GM18511 (cell line): ENCODE data around the gene VDAC2.
A peak's percentile ranks its signal among the peaks of the same experiment; 100 is the strongest.

Experiments used
- ATAC-seq: cut with Tn5 transposase; IDR thresholded peaks from one replicate; pipeline ENCODE4 v1.9.1; 2021; ENCODE audit warnings: mild to moderate bottlenecking, moderate library complexity; ENCODE audit not compliant: unreplicated experiment

Gene VDAC2

DNA sequence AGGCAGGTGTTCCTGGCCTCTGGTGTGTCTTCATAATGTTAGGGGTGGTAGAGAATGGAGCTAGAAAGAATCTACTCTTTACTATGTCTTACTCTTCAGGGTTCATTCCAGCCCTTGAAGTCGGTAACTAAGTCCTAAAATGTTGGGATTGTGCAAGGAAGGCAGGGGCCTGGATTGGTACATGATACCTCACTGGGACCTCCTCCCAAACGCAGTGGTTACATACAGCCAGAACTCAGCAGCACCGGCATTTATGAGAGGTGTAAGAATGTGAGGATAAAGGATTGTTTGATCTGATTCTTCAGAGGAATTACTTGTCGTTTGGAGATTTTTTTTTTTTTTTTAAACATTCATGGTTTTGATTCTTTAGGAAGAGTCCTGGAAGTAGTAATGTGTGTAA lies 18.2 kb downstream of the VDAC2 start:
- no peak for ATAC-seq

DNA sequence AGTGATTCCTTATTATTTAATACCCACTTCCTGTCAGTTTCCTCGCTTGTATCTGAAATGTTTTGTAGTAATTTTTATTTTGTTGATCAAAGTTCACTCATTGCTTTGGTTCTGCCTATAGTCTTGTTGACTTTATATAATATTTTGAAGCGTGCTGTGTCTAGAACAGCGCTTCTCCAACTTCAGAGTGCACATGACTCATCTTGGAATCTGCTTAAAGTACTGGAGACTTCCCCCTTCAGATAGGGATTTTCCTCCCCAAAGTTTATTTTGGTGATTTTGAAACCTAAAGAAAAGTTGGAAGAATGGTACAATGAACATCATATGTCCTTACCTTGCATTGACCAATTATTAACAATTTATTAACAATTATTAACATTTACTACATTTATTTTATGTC lies 19.4 kb downstream of the VDAC2 start:
- ATAC-seq: no peak

DNA sequence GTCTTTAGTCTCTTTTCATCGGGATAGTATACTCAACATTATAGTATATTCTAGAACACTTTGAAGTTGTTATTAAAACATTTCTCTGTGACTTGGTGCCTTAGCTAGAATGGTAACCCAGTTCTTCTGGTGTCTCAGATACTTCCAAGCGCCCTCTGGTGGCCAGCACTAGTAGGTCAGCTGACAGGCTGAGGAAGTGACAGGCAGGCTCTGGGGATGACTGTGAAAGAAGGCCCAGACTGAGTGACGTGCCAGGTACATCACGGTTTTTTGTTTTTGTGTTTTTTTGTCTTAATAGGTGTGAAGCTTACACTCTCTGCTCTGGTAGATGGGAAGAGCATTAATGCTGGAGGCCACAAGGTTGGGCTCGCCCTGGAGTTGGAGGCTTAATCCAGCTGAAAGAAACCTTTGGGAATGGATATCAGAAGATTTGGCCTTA lies 20.0 kb downstream of the VDAC2 start:
- peak; percentile 37 for ATAC-seq

DNA sequence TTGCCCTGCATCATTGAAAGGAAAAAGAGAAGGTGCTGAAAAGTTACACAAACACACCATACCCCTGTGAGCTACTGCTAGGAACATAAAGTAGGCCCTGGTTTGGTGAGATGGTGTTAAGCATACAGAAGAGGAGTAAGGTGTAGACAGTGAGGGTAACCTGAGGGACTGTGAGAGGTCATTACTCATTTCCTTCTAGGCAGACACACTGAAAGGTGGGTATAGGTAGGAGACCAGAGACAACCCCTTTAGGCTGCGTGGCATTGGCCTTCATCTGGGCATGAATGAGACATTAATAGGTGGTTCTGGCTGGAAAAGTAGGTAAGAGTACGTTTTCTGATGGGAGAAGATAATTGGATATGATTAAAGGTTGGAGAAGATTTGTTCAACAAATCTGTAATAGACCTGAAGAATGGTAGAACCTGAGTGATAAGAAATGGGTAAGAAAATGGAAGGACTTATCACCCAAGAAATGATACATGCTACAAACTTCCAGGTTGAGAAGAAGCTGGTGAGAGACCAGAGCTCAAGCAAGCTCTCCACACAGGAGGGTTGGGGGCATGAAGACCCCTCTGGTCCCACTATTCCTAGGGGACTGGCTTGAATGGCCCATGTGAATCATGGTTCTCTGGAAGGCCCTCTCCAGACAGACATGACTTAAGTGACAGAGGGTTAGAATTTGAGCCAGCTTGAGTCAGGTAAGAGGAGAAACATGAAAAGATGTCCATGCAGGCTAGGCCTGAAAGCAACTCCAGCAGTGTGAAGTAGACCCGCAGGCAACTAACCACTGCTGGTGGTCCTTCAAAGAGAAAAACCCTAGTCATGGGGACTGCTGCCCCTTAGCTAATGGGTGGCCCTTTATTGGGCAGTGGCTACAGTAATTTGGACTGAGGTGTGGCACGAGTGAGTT lies 21.3 kb downstream of the VDAC2 start:
- no peak for ATAC-seq

DNA sequence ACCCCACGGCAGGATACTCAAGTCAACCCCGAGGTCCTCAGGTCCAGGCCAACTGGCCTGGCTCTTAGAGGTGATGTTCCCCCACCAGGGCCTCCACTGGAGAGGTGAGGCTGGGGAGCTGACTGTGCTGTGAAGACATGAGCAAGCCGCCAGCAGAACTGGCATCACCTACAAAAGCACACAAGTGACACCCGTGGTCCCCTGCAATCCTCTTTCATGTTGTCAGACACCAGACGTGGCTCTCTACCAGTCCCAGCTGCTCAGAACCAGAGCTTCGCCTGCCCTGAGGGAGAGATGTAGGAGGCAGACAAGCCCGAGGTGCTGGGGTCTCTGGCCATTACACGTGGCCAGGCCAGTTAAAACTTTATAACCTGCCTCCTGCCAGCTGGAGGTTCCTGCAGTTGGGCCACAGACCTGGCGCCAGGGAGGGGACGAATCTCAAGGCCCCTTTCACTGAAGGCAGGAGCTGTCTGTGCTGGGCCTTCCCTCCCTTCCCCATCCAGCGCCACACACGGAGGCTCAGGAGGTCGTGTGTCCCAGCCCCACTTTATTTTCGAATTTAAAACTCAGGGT lies 22.9 kb downstream of the VDAC2 start:
- ATAC-seq: no peak

DNA sequence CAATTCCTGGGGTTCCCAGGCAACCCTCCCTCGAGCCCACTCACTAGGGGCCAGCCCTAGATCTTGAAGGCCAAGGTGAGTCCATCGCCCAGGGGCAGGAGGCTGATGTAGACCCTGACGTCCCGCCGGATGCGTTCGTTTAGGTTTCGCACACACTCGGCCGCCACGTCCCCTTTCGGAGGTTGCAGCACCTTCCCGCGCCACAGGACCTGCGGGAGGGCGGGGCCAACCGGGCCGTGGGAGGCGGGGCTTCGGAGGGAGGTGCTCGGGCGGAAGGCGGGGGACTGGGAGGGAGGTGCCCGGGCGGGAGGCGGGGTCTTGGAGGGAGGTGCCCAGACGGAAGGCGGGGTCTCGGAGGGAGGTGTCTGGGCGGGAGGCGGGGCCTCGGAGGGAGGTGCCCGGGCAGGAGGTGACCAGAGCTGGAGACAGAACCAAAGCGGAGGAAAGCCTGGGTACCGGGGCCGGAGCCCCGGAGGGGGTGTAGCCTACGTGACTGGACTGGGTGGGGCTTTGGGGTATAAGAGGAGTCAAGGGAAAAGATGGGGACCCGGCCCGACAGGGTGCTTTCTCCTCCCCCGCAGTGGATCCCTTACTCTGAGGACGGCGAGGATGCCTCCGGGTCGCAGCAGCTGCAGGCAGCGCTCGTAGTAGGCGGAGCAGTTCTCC lies 23.6 kb downstream of the VDAC2 start:
- ATAC-seq: peak; percentile 48

DNA sequence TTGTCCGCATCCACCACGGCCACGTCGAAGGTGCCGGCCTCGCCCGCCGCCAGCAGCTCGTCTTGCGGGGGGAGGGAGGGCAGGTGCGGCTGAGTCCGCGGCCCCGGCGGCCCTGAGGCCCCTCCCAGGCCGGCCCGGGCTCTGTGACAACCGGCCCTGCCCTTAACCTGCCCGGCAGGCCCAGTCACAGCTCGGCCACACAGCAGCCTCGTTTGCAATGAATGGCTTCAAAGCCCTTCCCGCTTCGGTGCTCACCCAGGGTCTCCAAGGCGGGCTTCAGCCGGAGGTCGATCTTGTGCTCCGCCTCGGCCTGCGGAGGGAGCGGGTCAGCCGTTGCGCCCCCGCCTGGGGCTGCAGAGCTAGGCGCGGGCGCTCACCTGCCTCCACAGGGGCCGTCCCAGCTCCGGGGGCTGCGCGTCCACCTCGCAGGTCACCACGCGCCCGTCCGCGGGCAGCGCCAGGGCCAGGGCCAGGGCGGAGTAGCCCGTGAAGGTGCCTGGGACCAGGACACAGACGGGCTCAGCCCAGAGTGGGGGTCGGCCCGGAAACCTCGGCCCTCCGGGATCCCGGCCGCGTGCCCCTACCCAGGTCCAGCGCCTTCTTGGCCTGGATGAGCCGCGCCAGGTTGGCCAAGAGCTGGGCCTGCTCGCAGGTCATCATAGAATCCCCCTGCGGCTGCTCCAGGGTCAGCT lies 24.2 kb downstream of the VDAC2 start:
- ATAC-seq: peak; percentile 15

DNA sequence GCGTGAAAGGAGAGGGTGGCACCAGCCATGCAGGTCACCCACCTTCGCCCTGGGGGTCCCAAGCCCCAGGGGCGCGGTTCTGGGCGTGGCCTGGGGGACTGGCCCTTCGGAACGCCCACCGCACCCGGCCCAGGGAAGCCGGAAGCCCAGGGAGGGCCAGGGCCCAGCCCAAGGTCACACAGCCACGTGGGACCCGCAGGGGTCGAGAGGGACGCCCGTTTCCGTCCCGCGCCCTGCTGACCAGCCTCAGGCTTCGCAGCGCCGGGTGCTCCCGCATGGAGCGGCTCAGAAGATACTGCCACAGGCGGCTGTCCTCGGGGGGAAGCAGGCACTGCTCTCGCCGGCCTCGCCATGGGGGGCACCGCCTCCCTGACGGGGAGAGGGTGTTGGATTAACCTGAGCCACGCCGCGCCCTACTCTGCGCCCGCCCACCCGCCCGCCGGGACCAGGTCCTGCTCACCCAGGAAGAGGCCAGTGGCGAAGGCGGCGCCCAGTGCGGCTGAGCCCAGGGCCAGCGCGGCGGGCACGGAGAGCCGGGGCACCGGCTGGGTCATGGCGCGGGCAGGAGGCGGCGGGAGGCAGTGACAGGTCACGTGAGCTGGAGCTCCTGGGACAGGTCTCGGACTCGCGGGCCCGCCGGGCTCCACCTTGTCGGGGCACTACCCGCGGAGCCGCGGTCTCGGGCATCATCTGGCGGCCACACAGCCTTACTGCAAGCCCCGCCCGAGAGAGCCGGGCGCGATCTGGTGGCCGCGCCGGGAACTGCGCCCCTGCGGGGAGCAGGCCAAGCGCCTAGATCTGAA lies 25.0 kb downstream of the VDAC2 start, which contains the start of gene COMTD1:
Gene COMTD1, minus strand, starts transcription at position 583 of the 803 bp plus-strand sequence. Its CDS starts 29 bp downstream, at position 554.
- ATAC-seq: peak; percentile 73

DNA sequence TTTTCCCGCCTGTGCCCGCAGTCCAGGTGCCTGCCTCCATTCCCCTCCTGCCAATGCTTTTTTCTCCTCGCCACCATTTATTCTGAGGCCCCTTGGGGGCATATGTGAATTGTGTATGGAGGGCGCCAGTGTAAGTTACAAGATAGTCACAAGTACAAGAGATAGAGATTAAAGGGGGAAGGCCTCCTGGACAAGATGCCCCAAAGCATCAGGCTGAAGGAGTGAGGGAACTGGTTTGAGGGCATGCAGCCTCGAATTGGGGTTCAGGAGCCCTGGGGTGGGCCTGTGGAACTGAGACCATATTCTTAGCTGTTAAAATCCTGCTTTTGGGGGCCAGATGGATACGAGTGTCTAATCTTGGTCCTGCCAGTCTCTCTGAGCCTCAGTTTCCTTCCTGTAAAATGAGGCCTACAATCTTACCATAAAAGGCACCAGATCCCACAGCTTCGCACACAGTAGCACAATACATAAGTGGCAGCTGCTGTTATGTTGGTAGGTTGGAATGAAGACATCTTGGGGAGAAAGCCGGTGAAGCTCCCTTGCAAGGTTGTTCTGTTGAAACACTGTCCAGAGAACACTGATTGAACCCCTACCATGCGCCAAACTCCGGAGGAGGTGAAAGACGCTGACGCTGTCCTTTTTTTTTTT lies 25.7 kb downstream of the VDAC2 start:
- ATAC-seq: peak; percentile 0

DNA sequence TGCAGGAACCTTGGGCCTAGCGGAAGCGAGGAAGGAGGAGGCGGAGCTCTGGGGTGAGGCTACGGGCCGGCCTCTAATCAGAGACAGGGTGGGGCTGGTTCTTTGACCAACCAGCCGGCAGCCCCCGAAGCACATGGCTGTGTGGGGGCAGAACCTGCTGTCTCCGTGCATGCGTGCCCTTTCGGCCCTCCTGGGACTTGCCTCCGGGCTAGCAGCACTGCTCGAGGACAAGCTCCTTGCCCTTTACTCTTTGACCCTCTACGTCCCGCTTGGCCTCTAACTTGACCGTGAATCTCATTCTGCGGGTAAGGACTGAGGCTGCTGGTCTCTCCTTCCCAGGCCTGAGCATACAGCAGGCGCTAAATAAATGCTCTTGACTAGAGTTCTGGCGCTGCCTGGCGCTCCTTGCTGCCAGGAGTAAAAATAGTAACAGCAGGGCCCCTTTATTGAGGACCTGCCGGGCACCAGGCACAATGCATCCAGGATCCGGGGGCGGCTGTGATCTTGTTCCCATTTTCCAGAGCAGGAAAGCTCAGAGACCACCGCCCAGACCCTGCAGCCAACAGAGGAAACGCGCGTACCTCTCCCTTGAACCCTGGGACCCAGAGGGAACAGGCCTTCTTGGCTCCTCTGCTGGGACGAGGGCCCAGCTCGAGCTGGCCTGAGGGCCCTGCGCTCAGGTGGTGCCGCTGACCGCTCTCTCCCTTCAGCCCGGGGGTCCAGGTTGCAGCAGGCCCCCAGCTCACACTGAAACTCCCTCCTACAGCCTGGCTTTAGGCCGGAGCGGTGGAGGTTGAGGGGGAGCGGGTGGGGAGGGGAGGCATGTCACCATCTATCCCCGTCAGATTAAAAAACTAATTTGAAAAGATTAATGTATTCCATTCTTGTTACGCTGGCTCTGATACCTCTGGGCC lies 27.8 kb downstream of the VDAC2 start:
- no peak for ATAC-seq

DNA sequence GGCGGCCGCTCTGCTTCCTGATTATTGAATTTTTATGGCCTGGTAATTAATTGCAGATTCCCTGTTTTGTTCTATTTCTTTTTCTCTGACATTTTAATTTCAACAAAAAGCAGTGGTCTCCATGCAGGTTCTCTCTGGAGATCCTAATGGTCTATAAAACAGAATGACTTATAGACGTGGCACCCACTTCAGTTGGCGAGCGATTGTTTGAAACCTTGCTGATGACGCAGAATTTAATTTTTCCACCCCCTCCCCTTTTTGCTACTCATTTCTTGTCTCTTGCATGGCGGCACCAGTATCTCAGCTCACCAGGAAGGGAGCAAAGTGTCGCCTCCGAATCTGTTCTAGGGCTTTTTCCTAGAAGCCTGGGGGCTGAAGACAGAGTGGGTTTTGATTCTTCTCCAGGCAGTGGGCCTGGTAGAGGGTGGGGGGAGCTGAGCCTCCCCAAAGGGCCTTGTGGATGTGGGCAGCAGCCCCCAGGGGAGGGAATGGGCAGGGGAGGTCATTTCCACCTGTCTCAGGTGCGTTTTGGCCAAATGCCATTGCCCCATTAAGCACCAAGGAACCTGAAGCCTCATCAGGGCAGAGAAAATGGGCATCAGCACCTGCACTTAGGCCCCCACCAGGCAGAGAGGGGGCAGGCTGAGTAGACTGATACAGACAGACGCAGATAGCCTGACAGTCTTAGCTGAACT lies 28.6 kb downstream of the VDAC2 start:
- no peak for ATAC-seq

DNA sequence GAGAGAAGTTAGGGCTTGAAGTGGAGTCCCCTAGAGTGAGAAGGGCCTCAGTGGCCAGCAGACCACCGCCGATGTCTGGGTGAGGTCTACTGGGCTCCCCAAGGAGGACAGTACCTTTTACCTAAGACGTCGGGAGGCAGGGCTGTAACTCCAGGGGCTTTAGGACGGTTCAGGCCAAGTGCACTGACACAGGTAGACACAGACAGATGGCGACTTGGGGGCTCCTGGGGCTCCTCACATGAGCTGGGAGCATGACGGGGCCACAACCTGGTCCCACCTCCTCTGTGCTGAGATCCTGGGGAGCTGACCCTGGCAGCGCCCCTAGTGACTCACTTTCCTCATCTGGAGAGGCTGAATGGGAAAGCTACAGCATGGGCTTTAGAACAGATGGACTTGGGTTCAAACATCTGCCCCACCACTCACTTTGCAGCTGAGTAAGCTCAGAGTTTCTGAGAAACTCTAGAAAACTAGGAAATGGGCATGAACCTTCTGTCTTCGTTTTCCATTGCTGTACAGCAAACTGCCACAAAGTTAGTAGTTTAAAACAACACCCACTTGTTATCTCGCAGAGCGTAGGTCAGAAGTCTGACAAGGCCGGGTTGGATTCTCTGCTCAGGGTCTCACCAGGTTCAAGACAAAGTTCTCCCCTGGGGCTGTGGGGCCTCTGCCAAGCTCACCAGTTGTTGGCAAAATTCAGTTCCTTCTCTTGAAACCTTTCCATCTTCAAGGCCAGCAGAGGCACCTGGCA lies 29.9 kb downstream of the VDAC2 start:
- ATAC-seq: no peak

DNA sequence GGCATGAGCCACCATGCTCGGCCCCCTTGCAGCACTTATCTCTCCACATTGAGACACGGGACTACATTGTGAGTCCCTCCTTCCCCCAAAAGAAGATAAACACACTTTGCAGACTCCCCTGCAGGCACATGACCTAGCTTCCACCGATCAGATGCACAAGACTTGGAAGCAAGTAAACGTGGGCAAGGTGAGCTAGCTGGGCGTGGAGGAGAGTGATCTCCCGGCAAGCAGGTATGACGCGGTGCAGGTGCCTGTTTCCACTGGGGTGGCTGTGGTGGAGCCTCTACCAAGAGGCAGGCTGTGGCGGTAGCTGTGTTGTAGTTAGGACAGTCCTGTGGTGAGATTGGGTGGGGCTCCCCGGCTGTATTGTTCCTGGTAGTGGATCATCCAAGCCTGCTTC lies 32.8 kb downstream of the VDAC2 start:
- no peak for ATAC-seq

DNA sequence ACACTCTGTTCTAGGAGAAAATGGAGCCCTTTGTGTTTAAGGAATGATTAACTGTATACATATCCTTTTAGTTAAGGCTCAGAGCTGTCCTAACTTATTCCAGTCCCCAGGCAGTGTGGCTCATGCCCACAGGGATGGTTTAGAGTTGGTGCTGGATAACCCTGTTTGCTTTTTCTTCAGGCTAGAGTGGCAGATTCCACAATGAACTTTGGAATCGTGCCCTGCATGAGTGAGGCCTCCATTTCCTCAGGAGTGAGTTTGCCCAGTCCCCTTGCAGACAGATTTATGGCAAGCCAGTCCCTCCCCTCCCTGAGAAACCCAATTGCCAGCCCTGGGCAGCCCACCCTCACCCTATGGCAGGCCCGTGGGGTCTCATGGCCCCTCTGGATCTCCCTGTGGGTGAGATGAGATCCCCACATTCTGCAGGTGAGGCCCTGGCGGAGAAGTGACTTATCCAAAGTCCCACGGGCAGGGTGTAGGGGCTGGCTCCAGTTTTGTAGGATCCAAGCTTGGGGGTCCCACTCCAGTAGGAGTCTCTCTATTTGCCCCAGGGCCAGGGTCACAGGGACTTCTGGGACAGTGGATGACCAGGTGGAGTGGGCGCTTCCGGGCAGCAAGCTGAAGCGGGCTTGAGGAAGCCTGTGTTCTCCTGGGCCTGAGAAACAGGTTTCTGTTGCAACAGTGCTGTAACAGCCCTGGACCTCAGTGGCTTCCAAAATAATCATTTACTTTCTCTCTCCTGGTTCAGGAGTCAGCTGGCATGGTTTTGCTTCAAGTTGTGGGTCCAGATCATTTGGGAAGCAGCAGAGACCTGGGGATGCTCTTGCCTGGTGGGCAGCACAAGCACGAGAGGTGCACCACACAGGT lies 34.1 kb downstream of the VDAC2 start:
- ATAC-seq: no peak

DNA sequence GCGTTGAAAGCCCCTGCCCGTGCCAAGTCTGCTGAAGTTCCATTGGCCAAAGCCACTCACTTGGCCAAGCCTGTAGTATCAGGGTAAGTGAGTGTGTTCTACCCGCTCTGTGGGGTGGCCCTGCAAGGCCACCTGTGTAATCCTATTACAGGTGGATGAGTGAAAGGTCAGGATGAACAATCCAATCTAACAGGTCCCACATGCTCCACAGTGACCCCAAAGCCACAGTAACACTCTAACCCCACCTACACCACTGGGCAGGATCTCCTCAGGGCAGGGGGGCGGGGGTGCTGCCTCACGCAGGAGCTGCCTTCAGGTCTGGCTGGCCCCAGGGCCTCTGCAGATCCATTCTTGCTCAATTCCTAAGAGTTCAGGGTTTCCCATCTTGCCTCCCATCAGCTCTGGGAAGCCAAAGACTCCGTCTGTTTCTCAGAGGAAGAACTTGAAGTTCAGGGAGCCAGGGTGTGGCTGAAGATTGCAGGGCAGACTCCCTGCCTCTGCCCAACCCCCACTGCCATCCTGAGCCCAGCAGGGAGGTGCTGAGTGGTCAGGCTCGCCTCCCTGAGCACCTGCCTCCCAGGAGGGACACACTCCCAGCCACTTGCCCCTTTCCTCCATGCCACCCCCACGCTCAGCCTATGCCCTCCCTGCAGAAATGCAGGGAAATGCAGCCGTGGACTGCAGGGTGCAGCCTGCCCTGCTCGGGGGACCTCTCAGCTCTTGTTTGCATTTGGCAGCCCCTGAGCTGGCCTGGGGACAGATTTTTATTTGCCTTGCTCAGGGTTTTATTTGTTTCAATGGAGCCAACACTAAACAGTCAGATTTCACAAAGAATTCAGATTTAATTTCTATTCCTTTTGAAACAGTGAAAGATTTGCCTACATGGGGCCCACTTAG lies 35.0 kb downstream of the VDAC2 start:
- no peak for ATAC-seq

DNA sequence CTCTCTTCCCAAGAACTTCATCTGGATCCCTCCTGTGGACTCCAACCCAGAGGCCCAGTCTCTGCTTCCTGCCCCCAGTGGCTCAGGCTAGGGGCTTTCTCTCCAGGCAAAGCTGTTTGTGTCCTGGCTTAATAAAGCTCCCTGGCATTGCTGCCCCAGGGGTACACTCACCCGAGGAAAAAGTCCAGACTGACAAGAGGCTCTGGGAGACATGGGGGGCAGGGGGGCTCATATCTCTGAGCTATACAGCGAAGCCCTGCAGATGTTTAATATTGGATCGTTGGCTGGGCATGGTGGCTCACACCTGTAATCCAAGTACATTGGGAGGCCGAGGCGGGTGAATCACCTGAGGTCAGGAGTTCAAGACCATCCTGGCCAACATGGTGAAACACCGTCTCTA lies 35.9 kb downstream of the VDAC2 start:
- no peak for ATAC-seq
